SW480 (cell line): ENCODE measurements around the gene FXYD1.
"Not testable (repeated sequence)": the region's sequence is repeated elsewhere in the genome, so short reads cannot be mapped to it uniquely, and the experiment has no call there.

Experiments
- DNase-seq: peaks from one replicate; pipeline ENCODE4 v3.0.0-alpha.2; 2016; ENCODE audit warnings: low spot score

FXYD1 gene

DNA sequence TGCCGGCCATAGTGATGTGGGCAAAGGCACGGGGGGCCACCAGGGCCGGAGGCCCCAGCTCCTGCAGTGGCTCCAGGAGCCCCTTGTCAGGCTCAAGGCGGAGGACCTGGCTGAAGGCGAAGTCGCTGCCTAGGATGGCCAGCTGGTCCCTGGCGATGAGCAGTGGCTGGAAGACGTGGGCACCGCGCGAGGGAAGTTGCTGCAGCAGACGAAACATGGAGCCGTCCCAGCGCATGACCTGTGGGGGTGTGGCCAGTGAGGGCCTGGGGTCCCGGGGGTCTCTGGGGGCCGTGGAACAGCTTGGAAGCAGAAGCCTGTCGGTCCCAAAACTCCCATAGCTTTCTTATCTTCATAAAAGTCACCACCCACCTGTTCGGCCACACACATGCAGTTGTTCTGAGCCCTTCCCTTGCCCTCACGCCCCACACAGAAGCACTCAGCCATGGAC, 13.3 kb upstream of the FXYD1 start:
- no peak for DNase-seq

DNA sequence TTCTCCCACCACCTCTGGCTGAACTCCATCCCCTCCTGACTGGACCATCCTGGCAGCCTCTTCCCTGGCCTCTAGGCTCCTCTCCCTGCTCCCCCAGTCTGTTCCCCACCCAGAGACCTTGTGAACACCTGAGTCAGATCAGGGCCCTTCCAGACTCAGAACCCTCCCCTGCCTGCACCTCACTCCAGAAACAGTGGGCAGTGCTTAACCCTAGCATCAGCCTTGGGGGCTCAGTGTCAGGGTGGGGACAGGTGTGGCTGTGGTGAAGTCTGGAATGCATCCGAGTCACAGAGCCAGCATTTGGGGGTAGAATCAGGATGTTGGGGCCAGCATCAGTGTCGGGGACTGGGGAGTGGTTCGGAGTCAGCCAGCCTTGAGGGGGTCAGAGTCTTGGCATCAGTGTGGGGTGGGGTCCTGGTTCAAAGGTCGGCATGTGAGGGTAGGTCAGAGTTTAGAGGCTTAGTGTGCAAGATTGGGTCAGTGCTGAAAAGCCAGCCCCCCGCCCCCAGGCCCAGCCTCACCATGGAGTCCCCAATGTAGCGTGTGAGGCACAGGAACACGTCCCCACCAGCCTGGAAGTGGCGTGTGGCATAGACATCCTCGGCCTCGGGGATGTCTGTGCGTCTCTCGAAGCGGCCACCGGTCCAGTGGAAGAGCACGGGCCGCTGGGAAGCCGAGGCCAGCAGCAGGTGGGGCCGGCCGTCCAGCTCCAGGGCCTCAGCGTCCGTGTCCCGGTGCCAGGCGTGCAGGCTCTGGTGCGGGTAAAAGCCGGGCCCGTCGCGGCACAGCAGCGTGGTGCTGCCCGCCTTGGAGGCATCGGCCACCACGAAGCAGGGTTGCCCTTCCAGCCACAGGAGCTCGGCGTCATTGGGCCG, 12.6 kb upstream of the FXYD1 start:
- DNase-seq, result no peak

DNA sequence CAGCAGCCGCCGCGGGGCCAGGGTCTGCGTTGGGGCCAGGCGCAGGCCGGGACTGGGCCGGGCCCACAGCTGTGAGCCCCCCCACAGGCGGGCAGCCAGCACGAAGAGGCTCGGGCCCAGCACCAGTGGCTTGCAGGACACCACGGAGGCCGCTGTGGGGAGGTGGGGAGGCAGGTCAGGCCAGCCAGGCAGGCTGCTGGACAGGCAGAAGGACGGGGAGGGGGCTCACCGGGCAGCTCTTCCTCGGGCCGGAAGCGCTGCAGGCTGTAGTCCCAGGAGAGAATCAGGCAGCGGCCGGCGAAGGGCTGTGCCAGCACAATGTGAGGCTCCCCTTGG, 12.0 kb upstream of the FXYD1 start:
- DNase-seq, result no peak

DNA sequence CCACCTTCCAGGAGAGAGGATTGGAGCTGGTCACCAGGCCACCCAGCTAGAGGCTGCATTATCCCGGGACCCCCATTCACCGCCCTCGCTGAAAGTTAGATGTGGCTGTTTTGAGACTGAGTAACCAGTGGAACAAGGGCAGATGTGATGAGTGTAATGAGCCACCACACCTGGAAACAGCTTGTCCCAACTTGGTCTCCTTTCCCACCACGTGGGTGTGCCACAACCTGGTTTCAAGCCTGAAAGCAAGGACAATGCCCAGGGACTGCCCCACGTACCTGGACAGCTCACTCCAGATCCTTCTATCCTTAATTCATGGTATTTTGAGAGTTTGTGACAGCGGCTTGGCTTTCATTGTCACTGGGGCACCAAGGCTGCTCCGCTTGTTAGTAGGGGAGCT, 10.8 kb upstream of the FXYD1 start:
- DNase-seq, result no peak

DNA sequence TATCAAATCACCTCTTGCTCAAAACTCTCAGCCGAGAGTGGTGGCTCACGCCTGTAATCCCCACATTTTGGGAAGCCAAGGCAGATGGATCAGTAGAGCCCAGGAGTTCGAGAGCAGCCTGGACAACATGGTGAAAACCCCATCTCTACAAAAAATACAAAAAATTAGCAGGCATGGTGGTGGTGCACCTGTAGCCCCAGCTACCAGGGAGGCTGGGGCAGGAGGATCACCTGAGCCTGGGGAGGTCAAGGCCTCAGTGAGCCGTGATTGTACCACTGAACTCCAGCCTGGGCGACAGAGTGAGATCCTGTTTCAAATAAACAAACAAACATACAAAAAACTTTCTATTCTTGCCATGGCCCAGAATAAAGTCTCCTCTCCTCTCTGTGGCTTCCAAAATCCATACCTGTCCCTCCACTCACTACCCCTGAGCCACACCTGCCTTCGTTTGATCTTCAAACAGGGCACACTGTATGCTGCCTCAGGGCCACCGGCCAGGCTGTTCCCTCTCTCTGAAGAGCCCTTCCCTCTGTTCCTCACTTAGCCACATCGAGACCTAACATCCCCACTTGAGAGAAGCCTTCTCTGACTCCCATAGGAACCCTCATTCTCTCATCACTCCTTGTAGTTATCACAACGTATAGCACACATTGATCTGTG, 10.1 kb upstream of the FXYD1 start:
- no peak for DNase-seq

DNA sequence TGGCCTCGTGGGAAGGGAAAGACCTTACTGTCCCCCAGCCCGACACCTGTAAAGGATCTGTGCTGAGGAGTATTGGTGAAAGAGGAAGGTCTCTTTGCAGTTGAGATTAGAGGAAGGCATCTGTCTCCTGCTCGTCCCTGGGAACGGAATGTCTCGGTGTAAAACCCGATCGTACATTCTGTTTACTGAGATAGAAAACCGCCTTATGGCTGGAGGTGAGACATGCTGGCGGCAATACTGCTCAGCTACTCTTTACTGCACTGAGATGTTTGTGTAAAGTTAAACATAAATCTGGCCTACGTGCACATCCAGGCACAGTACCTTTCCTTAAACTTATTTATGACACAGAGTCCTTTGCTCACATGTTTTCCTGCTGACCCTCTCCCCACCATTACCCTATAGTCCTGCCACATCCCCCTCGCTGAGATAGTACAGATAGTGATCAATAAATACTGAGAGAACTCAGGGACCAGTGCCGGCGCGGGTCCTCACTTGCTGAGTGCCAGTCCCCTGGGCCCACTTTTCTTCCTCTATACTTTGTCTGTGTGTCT, 8.8 kb upstream of the FXYD1 start:
- DNase-seq, result not testable (repeated sequence)

DNA sequence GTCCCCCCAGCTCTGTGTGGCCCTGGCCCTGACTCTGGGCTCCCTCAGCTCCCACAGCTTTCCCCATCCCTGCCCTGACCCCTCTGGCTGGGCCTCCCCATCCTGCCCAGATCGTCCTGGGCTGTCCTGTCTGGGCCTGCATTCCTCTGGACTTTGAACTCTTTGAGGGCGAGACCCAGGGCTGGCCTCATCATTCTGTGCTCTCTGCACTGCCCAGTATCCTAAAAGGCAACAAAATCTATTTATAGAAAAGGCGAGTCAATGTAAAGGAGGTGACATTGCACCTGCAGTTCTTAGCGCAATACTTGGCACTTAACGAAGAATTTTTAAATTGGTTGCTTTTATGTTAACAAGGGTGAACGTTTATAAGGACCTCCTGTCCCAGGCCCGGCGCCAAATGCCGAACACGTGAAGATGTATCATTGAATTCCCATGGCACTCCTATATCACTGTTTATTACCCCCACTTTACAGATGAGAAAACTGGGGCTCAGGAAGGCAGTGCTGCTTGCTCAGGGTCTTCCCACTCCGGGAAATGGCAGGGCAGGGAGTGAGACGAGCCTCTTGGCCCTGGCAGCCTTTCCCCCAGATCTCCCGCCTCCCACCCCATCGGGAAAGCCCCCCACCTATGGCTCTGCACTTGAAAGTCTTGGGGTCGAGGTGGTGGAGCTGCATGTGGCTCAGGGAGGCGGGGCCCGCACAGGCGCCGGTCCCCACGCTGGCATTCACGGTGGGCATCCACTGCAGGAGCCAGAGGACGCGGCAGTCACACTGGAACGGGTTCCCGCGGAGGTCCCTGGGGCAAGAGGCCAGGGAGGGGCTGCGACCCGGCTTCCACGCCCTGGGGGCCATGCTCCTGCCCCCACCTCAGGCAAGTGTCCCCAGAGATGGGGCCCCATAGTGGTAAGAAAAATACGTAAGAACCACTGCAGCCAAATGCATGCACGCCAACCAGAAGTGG, 7.6 kb upstream of the FXYD1 start:
- no peak for DNase-seq

DNA sequence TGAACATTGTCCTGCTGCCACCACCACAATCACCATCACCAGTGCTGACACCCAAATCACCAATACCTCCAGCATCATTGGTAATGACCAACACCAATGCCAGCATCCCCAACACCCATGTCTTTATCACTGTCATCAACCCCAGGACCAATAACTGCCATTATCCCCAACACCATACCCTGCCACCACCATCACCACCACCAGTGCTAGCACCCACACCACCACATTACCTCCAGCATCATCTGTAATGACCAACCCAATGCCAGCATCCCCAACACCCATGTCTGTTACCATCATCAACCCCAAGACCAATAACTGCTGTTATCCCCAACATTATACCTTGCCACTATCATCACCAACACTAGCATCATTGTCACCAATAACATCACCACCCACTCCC, 6.4 kb upstream of the FXYD1 start:
- no peak for DNase-seq

DNA sequence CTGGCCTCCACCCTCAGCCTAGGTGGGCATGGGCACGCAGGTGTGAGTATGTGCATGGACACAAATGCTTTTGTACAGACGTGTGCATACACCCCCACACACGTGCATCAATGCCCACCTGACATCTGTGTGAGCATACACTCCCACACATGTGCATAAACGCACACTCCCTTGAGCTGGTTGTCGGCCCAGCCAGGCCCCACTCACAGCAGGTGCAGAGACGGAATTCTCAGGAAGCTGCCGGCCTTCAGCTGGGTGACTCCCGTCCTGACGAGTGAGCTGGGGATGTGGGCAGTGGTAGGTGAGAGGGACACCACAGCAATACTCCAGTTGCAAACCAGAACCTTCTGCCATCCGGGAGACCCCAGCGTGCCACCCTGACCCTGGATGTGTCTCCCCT, 4.8 kb upstream of the FXYD1 start:
- DNase-seq, result no peak

DNA sequence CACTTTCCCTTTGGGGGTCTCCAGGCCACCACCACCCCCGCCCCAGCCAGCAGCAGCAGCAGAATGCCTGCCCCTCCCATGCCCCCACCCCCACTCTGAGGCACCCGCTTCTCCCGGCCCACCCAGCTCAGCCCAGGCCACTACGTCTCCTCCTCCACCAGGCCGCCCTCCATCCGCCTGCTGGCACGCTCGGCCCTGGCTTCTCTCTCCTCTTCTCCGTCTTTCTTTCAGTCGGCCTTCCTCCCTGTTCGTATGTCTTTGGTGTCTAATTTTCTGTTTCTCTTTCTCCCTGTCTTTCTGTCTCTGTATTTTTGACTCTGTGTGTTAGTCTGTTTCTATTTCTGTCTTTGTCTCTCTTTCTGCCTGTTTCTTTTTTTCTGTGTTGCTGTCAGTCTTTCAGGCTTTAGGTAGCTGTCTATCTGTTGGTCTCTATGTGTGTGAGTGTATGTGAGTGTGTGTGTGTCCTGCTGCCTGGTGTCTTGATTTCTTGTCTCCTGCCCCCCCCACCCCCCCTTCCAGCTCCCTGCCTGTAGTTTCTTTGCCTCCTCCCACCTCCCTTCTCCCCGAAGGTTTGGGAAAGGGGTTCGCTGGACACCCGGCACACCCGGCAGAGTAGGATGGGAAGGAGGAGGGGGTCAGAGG, 3.9 kb upstream of the FXYD1 start, which contains the start of gene LGI4:
LGI4 (minus strand) TSS at position 459 of the 642 bp plus-strand sequence; CDS start at position 80, 379 bp downstream.
- no peak for DNase-seq

DNA sequence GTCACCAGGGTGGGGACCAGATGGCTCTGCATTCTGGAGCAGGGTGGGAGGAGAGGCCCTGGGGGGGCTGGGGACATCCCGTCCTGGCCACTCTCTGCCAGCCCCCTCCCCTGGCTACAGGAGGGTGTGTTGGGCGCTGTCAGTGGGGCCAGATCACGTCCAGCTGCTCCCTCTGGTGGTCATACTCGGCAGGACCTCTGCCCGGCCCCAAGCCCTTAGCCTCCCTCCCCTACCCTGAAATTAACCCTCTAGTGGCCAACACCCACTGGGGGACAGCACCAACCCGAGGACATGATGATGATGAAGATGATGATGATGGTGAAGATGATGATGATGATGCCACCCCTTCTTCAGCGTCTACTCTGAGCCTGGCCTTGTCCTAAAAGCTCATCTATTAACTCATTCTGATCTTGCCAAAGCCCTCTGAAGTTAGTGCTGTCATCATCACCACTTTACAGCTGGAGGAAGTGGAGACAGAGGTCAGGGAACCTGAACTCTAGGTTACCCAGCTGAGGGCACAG, 3.2 kb upstream of the FXYD1 start:
- DNase-seq, result peak; percentile 62

DNA sequence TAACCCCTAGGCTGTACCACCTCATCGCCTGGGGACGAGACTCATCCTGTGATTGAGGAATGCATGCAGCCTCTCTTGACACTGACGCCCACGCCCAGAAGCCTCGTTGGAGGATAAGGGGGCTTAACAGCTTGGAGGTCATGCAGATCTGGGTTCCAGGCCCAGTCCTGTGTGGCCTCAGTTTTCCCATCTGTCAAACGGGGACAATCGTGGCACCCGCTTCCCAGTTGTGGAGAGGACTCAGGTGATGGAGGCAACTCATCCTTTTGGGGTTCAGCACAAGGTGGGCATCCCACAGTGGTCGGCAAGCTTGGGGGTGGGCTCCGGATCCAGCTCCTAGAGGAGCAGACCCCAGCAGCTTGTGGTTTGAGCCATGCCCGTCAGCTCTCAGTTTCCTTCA, 2.4 kb upstream of the FXYD1 start:
- DNase-seq, result no peak

DNA sequence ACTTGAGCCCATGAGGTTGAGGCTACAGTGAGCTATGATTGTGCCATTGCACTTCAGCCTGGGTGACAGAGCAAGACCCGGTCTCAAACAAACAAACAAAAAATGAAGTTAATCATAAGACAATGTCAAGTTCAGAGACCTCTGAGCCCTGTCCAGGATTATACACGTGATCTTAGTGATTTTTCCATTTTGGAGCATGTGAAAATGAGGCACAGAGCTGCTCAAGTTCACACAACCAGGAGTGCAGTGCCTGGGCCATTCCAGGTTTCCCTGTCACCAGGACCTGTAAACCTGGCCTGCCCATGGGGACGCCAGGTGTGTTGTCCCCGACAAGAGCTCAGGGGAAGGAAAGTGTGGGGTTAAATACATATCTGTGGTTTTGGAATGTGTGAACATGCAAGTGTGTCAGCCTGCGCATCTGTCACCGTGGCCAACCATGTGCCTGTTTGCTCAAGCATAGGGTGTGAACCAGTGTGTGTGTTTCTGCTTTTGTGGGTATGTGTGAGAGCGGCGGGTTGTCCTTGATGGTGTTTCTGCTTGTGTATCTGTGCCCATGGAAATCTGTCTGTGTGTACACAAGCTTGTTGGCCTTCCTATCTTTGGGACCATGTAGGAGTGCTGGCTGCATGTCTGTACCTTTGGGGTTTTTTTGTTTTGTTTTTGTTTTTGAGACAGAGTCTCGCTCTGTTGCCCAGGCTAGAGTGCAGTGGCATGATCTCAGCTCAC, 1.5 kb upstream of the FXYD1 start:
- DNase-seq, result peak; percentile 80

DNA sequence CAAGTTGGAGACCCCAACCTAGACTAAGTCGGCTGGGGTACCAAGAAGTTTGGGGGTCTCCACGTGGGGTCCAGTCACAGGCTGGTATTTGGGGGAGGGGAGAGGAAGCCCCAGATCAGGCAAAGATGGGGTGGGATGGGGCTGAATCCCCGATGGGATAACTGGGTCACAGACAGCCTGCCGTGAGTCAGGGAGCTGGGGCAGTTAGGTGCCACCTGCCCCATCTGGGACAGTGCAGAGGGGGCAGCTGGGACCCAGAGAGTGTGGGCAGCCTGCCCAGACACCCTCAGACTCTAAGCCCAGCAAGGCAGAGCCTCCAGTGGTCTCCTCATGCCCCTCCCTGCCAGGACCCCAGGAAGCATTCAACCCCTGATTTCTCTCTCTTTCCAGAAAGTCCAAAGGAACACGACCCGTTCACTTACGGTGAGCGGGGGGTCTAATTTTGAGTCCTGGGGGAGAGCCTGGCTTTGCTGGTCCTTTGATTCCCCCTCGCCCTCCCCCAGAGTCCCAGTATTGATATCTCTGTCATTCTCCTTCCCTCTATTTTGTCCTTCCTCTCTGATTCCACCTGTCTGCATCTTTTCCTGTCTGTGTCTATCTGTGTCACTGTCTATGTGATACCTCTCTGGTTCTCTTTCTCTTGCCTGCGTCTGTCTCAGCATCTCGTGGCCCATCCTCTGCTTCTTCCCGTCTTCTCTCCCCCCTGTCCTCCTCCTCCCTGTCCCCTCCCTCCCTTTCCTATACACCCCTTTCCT, 1.8 kb downstream of the FXYD1 start:
- no peak for DNase-seq

DNA sequence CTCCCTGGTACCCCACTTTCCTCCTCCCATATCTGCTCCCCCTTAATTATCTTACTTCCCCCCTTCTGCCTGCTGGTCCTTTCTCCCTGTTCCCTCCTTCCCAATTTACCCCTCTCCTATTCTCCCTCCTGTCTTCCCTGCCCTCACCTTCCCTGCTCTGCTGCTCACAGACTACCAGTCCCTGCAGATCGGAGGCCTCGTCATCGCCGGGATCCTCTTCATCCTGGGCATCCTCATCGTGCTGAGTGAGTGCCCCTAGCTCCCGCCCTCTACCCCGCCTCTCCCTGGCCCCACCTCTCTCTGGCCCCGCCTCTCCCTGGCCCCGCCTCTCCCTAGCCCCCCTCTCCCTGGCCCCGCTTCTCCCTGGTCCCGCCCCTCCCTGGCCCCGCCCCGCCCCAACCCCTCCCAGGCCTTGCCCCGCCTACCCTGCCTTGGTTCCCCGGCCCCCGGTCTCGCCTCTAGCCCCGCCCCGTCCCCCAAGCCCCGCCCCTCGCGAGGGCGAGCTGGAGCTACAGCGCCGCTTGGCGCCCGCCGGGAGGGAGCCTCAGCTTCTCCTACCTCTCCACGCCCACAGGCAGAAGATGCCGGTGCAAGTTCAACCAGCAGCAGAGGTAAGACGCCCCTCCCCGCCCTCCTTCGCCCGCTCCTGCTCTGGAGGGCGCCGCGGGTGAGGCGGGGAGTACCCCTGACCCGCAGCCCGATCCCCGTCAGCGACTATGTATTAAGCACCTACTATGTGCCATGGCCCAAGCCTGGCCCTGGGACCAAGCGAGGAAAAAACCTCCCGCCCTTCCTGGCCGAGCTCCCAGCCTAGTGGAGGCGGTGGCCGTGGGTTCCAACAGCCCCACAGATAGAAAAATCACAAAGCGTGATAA, 2.6 kb downstream of the FXYD1 start:
- peak; percentile 88 for DNase-seq

DNA sequence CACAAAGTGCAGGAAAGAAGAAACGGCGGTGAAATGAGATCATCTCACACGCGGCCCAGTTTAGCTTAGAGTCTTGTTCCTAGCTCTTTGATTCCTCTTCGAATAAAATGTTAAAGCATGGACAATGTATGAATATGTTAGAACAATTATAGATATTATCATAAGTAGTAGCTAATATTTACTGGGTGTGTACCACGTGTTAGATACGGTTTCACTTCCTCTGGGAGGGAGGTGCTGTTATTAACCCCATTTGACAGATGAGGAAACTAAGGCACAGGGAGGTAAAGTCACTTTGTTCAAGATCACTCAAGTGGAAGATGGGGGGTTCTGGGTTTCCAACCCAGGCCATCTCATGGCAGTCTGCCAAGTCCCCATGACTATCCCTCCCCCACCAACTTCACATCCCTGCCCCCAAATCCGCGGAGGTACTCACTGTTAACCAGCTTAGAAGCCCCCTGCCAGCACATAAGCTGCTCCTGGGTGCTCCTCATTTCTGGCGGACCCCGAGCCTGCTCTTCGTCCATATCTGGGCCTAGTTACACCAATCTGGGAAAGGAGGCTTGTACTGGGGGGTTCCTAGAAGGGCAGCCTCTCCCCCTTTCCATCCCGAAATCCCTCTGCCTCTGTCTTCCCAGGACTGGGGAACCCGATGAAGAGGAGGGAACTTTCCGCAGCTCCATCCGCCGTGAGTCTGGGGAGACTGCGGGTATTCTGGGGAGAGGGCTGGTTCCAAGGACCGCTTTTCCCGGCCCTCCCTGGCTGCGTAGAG, 3.4 kb downstream of the FXYD1 start:
- DNase-seq, result no peak

DNA sequence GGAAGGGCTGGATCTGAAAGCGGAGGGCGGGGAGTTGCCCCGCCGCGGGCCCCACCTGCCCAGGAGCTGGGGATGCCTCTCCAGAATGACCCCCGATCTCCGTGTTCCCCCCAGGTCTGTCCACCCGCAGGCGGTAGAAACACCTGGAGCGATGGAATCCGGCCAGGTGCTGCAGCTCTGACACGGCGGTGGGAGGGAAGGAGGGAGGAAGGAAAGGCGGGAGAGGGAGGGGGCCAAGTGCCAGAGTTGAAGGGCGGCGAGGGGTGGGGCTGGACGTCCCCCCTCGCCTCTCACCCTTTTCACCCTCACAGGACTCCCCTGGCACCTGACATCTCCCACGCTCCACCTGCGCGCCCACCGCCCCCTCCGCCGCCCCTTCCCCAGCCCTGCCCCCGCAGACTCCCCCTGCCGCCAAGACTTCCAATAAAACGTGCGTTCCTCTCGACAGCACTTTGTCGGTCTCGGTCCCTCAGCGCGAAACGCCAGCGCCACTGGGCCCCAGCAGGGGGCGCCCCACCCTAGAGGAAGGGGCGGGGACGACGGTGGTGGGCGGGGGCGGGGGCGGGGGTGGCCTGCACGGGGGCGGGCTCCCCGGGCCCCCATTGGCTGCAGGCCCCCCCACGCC, 4.1 kb downstream of the FXYD1 start:
- DNase-seq, result no peak
